Neural cell (in vitro differentiated cells): ENCODE data around the gene CCDC90B.

ENCODE experiments used
- EP300 ChIP-seq: fragments of 450-650 bp; conservative IDR thresholded peaks from 2 replicates; pipeline ENCODE4 v1.6.1; 2014; ENCODE audit warnings: antibody characterized with exemption, mild to moderate bottlenecking, moderate library complexity; ENCODE audit not compliant: poor library complexity, severe bottlenecking
- EZH2 ChIP-seq: fragments of 200-600, 300-800 bp; shearing (Covaris generic), sonication (generic); IDR thresholded peaks from 2 replicates; pipeline ENCODE4 v1.6.1; 2014; ENCODE audit warnings: antibody characterized with exemption, low read length, borderline replicate concordance, mild to moderate bottlenecking; ENCODE audit not compliant: insufficient read depth, poor library complexity, severe bottlenecking
- RAD21 ChIP-seq: fragments of 450-650 bp; conservative IDR thresholded peaks from 2 replicates; pipeline ENCODE4 v1.6.1; 2014; ENCODE audit warnings: antibody characterized with exemption, mild to moderate bottlenecking, moderate library complexity
- SMC3 ChIP-seq: fragments of 450-650 bp; conservative IDR thresholded peaks from 2 replicates; pipeline ENCODE4 v1.6.1; 2014; ENCODE audit warnings: antibody characterized with exemption, mild to moderate bottlenecking, moderate library complexity; ENCODE audit not compliant: poor library complexity
- TF ChIP-seq, protein P1 (sequence below): fragments of 450-650 bp; IDR thresholded peaks from 2 replicates; pipeline ENCODE4 v1.5.1; 2014; ENCODE audit warnings: antibody characterized with exemption, mild to moderate bottlenecking, moderate library complexity; ENCODE audit not compliant: poor library complexity, severe bottlenecking
- TF ChIP-seq, protein P2 (sequence below): IDR thresholded peaks from 2 replicates; pipeline ENCODE4 v1.6.1; 2012; ENCODE audit warnings: borderline replicate concordance

DNA sequence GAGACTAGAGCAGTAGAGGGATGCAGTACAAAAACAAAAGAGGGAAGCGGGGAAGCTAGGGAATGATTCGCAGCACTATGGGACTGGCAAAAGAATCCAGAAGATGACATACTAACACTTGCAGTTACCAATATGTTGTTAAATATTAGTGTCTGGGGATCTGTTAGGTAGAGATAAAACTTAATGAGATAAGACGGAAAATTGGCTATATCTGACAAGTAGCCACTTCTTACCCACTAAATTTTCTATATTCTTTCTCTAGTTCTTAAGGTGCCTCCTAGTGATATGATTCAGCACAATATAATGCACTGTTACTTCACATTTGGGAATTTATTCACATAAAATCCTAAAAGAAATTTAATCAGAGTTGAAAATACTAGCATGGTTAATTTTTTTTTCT is 30.8 kb downstream of the CCDC90B start:
- TF ChIP-seq, protein P1, sequence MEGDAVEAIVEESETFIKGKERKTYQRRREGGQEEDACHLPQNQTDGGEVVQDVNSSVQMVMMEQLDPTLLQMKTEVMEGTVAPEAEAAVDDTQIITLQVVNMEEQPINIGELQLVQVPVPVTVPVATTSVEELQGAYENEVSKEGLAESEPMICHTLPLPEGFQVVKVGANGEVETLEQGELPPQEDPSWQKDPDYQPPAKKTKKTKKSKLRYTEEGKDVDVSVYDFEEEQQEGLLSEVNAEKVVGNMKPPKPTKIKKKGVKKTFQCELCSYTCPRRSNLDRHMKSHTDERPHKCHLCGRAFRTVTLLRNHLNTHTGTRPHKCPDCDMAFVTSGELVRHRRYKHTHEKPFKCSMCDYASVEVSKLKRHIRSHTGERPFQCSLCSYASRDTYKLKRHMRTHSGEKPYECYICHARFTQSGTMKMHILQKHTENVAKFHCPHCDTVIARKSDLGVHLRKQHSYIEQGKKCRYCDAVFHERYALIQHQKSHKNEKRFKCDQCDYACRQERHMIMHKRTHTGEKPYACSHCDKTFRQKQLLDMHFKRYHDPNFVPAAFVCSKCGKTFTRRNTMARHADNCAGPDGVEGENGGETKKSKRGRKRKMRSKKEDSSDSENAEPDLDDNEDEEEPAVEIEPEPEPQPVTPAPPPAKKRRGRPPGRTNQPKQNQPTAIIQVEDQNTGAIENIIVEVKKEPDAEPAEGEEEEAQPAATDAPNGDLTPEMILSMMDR: no peak
- TF ChIP-seq, protein P2, sequence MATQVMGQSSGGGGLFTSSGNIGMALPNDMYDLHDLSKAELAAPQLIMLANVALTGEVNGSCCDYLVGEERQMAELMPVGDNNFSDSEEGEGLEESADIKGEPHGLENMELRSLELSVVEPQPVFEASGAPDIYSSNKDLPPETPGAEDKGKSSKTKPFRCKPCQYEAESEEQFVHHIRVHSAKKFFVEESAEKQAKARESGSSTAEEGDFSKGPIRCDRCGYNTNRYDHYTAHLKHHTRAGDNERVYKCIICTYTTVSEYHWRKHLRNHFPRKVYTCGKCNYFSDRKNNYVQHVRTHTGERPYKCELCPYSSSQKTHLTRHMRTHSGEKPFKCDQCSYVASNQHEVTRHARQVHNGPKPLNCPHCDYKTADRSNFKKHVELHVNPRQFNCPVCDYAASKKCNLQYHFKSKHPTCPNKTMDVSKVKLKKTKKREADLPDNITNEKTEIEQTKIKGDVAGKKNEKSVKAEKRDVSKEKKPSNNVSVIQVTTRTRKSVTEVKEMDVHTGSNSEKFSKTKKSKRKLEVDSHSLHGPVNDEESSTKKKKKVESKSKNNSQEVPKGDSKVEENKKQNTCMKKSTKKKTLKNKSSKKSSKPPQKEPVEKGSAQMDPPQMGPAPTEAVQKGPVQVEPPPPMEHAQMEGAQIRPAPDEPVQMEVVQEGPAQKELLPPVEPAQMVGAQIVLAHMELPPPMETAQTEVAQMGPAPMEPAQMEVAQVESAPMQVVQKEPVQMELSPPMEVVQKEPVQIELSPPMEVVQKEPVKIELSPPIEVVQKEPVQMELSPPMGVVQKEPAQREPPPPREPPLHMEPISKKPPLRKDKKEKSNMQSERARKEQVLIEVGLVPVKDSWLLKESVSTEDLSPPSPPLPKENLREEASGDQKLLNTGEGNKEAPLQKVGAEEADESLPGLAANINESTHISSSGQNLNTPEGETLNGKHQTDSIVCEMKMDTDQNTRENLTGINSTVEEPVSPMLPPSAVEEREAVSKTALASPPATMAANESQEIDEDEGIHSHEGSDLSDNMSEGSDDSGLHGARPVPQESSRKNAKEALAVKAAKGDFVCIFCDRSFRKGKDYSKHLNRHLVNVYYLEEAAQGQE: no peak
- TF ChIP-seq EZH2: no peak
- TF ChIP-seq SMC3: no peak
- TF ChIP-seq EP300: no peak
- TF ChIP-seq RAD21: no peak
